CD14-positive monocyte (primary cell): ENCODE results near the gene MED9. TPM values are rescaled to one million over a fixed set of nuclear protein-coding genes. Genes with fewer than 3 reads are reported as not detected.

Source experiments
- DNase-seq, 3 donors: peaks; one replicate each; pipeline ENCODE4 v3.0.0-alpha.2; 2011 to 2022
- H2AFZ ChIP-seq: 2 replicates; pipeline ENCODE4 v1.6.0; 2012; ENCODE audit warnings: mild to moderate bottlenecking, low read depth, low read length, inconsistent platforms; ENCODE audit not compliant: insufficient read depth, poor library complexity, severe bottlenecking
- H3K27ac ChIP-seq, 2 donors: 1 replicate in 1 of 2; 2 replicates in 1 of 2; pipeline ENCODE4 v1.5.1; 2012 to 2013; ENCODE audit warnings: low read length in 2 of 2, control low read depth in 1 of 2, inconsistent platforms in 1 of 2, low read depth in 1 of 2, mild to moderate bottlenecking in 1 of 2
- H3K27me3 ChIP-seq, 2 donors: one replicate each; pipeline versions ENCODE4 v1.6.0 to v1.6.1; 2011 to 2013; ENCODE audit warnings: low read length in 2 of 2; ENCODE audit not compliant: control insufficient read depth in 2 of 2, insufficient read depth in 2 of 2
- H3K36me3 ChIP-seq, 2 donors: replicated peaks in 1 of 2; 1 replicate in 1 of 2; 2 replicates in 1 of 2; pipeline versions ENCODE4 v1.5.1 to v1.6.1; 2012 to 2013; ENCODE audit warnings: low read length in 2 of 2, control low read depth in 1 of 2, inconsistent platforms in 1 of 2, mild to moderate bottlenecking in 1 of 2; ENCODE audit not compliant: insufficient read depth in 2 of 2, control insufficient read depth in 1 of 2
- H3K4me1 ChIP-seq, 2 donors: 1 replicate in 1 of 2; 2 replicates in 1 of 2; pipeline versions ENCODE4 v1.5.1 to v1.6.1; 2012 to 2013; ENCODE audit warnings: low read length in 2 of 2, control low read depth in 1 of 2, inconsistent platforms in 1 of 2, mild to moderate bottlenecking in 1 of 2, moderate library complexity in 1 of 2; ENCODE audit not compliant: insufficient read depth in 2 of 2, control insufficient read depth in 1 of 2
- H3K4me2 ChIP-seq: replicated peaks from 2 replicates; pipeline ENCODE3; 2012; ENCODE audit warnings: low read length, moderate library complexity, mild to moderate bottlenecking; ENCODE audit not compliant: poor library complexity, severe bottlenecking; ENCODE audit errors: extremely low read depth
- H3K4me3 ChIP-seq, 3 experiments: fragments of 200-600 bp in 1 of 3; sonication (generic) in 1 of 3; replicated peaks in 1 of 3; 1 replicate in 2 of 3; 2 replicates in 1 of 3; pipeline ENCODE4 v1.5.1; 2011 to 2013; ENCODE audit warnings: low read length in 3 of 3, mild to moderate bottlenecking in 3 of 3, control low read depth in 2 of 3, low read depth in 2 of 3, inconsistent platforms in 1 of 3, moderate library complexity in 1 of 3
- H3K79me2 ChIP-seq: 2 replicates; pipeline ENCODE4 v1.6.0; 2012; ENCODE audit warnings: mild to moderate bottlenecking, control low read depth, inconsistent platforms, low read length, moderate library complexity; ENCODE audit not compliant: insufficient read depth
- H3K9ac ChIP-seq: 2 replicates; pipeline ENCODE4 v1.6.0; 2017; ENCODE audit warnings: low read length, mild to moderate bottlenecking; ENCODE audit not compliant: insufficient read depth, poor library complexity, severe bottlenecking
- H3K9me3 ChIP-seq, 2 donors: replicated peaks in 1 of 2; 1 replicate in 1 of 2; 2 replicates in 1 of 2; pipeline versions ENCODE4 v1.5.1 to v1.6.1; 2012 to 2013; ENCODE audit warnings: low read length in 2 of 2, control low read depth in 1 of 2; ENCODE audit not compliant: control insufficient read depth in 1 of 2, insufficient read depth in 1 of 2
- H4K20me1 ChIP-seq: 2 replicates; pipeline ENCODE4 v1.6.0; 2012; ENCODE audit warnings: mild to moderate bottlenecking, low read length, control low read depth, moderate library complexity; ENCODE audit not compliant: insufficient read depth
- H3K27ac Mint-ChIP-seq, 7 donors: one replicate each; pipeline ENCODE4 v1.8.0; 2020; ENCODE audit warnings: mild to moderate bottlenecking in 7 of 7, mixed read lengths in 7 of 7, moderate library complexity in 6 of 7, inconsistent platforms in 2 of 7
- H3K27me3 Mint-ChIP-seq, 3 donors: one replicate each; pipeline ENCODE4 v1.8.0; 2021 to 2022; ENCODE audit warnings: low read depth in 3 of 3, mild to moderate bottlenecking in 3 of 3, mixed read lengths in 3 of 3, moderate library complexity in 3 of 3, inconsistent platforms in 1 of 3
- H3K36me3 Mint-ChIP-seq, 2 donors: one replicate each; pipeline ENCODE4 v1.8.0; 2020; ENCODE audit warnings: mixed read lengths in 2 of 2, inconsistent platforms in 1 of 2, mild to moderate bottlenecking in 1 of 2
- H3K4me1 Mint-ChIP-seq: one replicate; pipeline ENCODE4 v1.8.0; 2020; ENCODE audit warnings: mild to moderate bottlenecking, mixed read lengths
- H3K4me3 Mint-ChIP-seq, 2 donors: one replicate each; pipeline ENCODE4 v1.8.0; 2020; ENCODE audit warnings: mild to moderate bottlenecking in 2 of 2, mixed read lengths in 2 of 2, moderate library complexity in 1 of 2
- H3K9me3 Mint-ChIP-seq, 7 donors: one replicate each; pipeline ENCODE4 v1.8.0; 2020 to 2022; ENCODE audit warnings: mixed read lengths in 7 of 7, mild to moderate bottlenecking in 6 of 7, moderate library complexity in 6 of 7, inconsistent platforms in 2 of 7
- WGBS: methylation state at CpG from one replicate; pipeline ENCODE4 v1.1.5; 2013; ENCODE audit warnings: missing lambda C conversion rate; ENCODE audit not compliant: insufficient coverage; 5-methylcytosine and 5-hydroxymethylcytosine counted together
- intact Hi-C, 2 donors: fragments of 100-400 bp; cut with micrococcal nuclease; formaldehyde crosslinking; loops; one replicate each; pipeline versions ENCODE4 v1.15.0 to v1.15.1; 2023
- polyA plus RNA-seq, 3 donors: library from polyadenylated mRNA; depleted of rRNA in 1 of 3; unstranded in 2 of 3; stranded (reverse) in 1 of 3; fragments of 300-500 nt in 2 of 3; fragments of >200 nt in 1 of 3; fragmentation: Illumina TruSeq in 2 of 3; gene quantifications; 1 replicate in 2 of 3; 2 replicates in 1 of 3; pipeline ENCODE4 v1.2.3, GENCODE V29; 2012 to 2021
- TF ChIP-seq, protein P1 (sequence below): fragments of 200-600 bp; IDR thresholded peaks from one replicate; pipeline ENCODE4 v1.8.0; 2022; ENCODE audit warnings: antibody characterized with exemption, mild to moderate bottlenecking

Gene MED9
- polyA plus RNA-seq, 3 donors, result 5.6 to 6.9 (median 6.1) TPM

DNA sequence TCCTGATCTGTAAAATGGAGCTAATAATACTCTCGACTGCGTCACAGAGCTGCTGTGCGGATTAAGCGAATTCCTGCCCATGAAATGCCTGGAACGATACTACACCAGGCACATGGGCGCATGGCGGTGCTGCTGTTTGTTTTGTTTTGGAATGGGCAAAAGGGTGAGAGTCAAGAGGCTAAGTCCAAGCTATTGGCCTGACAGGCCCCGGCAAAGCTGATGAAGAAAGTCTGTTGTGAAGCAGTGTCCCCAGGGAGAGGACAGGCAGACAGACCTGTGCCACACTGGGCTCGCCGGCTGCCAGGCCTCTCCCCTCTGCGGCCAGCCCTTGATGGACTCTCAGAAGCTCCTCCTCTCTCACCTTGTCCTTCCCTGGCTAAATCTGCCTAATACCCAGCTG lies 50.7 kb downstream of the MED9 start:
- no peaks in the 10 kb centered on the region for H3K9me3 ChIP-seq
- intact Hi-C loops, result no loop called here
- no peaks in the 10 kb centered on the region for H4K20me1 ChIP-seq
- no peak overlapping the region for H3K4me2 ChIP-seq
- H3K36me3 ChIP-seq, result no peaks in the 10 kb centered on the region
- H3K9ac ChIP-seq, result no peak overlapping the region
- no peaks in the 10 kb centered on the region for H3K79me2 ChIP-seq
- Mint-ChIP-seq H3K27me3 (peaks cover 0 to 2% (median 0%) of the 10 kb centered on the region in 3 donors), H3K4me3 (no peak overlapping the region), H3K36me3 (no peaks in the 10 kb centered on the region), H3K27ac (peak overlapping the region in 1 of 7 donors; percentile 27), H3K4me1 (no peaks in the 10 kb centered on the region), H3K9me3 (peaks cover 0 to 2% (median 0%) of the 10 kb centered on the region in 7 donors)
- H3K27ac ChIP-seq, result no peak overlapping the region
- TF ChIP-seq, protein P1, sequence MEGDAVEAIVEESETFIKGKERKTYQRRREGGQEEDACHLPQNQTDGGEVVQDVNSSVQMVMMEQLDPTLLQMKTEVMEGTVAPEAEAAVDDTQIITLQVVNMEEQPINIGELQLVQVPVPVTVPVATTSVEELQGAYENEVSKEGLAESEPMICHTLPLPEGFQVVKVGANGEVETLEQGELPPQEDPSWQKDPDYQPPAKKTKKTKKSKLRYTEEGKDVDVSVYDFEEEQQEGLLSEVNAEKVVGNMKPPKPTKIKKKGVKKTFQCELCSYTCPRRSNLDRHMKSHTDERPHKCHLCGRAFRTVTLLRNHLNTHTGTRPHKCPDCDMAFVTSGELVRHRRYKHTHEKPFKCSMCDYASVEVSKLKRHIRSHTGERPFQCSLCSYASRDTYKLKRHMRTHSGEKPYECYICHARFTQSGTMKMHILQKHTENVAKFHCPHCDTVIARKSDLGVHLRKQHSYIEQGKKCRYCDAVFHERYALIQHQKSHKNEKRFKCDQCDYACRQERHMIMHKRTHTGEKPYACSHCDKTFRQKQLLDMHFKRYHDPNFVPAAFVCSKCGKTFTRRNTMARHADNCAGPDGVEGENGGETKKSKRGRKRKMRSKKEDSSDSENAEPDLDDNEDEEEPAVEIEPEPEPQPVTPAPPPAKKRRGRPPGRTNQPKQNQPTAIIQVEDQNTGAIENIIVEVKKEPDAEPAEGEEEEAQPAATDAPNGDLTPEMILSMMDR, result no peak
- H3K4me3 ChIP-seq, result no peak overlapping the region
- no peaks in the 10 kb centered on the region for H3K4me1 ChIP-seq
- no peaks in the 10 kb centered on the region for H3K27me3 ChIP-seq
- no peak overlapping the region for H2AFZ ChIP-seq
- no peak for DNase-seq
- WGBS, result 97% methylated on average over 9 of the region's 11 CpGs

DNA sequence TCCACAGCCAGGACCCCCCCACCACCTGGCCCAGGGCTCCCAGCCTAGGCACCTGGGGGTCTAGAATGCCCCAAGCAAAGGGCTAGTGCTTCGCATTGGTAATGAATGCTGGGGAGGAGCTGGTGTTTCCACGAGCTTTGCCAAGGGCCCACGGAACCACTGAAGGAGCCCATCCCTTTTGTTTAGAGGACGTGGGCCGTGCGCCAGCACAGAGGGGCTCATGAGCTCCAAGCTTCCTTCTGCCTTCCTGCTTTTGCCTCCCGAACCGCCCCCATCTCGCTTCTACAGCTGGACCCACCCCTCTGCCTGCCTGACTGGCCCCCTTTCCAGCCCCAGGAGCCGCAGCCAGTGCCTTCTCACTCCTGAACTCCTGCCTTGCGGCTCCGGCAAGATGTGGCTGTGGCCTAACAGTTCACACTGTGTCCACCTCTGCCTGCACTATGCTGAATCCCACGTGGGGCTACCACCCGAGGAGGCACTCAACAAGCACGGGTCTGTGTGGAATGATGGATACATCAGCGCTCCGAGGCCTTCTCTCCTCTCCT lies 51.2 kb downstream of the MED9 start:
- no peaks in the 10 kb centered on the region for H4K20me1 ChIP-seq
- no peaks in the 10 kb centered on the region for H3K36me3 ChIP-seq
- H3K4me3 Mint-ChIP-seq, result no peak overlapping the region
- no peaks in the 10 kb centered on the region for H3K27me3 ChIP-seq
- H3K4me1 ChIP-seq, result no peaks in the 10 kb centered on the region
- 95% methylated on average over 11 of the region's 17 CpGs for WGBS
- H3K36me3 Mint-ChIP-seq, result no peaks in the 10 kb centered on the region
- H3K27ac Mint-ChIP-seq, result no peak overlapping the region
- H3K4me1 Mint-ChIP-seq, result peaks cover 3% of the 10 kb centered on the region
- H3K9me3 ChIP-seq, result no peaks in the 10 kb centered on the region
- no peak for DNase-seq
- no peak overlapping the region for H3K27ac ChIP-seq
- H3K9ac ChIP-seq, result no peak overlapping the region
- peaks cover 0 to 2% (median 0%) of the 10 kb centered on the region in 7 donors for H3K9me3 Mint-ChIP-seq
- H2AFZ ChIP-seq, result no peak overlapping the region
- no peak overlapping the region for H3K4me3 ChIP-seq
- peaks cover 0 to 2% (median 0%) of the 10 kb centered on the region in 3 donors for H3K27me3 Mint-ChIP-seq
- H3K79me2 ChIP-seq, result no peaks in the 10 kb centered on the region
- TF ChIP-seq, protein P1, result no peak
- H3K4me2 ChIP-seq, result no peak overlapping the region
- intact Hi-C loops, result no loop called here
